Measurements from ENCODE around the gene SLC11A2. TPM values are rescaled to one million over a fixed set of nuclear protein-coding genes. Genes with fewer than 3 reads are reported as not detected.

Gene SLC11A2
- polyA plus RNA-seq, 1 donor (not counting 4 experiments of a cell fraction or from before 2014, with no cell fraction given), result 38.9 TPM

- Histone ChIP-seq H3K9me1 (ENCODE audit: control insufficient read depth, extremely low read depth, insufficient read depth, low read length) (no peaks in the 10 kb centered on the region), H3K79me2 (ENCODE audit: control insufficient read depth, insufficient read depth, low read length) (no peaks in the 10 kb centered on the region), H3K27me3 (ENCODE audit: control insufficient read depth, extremely low read depth, insufficient read depth, low read length) (no peaks in the 10 kb centered on the region), H3K9me3 (ENCODE audit: control insufficient read depth, low read depth, low read length) (no peaks in the 10 kb centered on the region), H4K20me1 (ENCODE audit: control insufficient read depth, extremely low read depth, insufficient read depth, low read length) (no peaks in the 10 kb centered on the region), H3K4me2 (ENCODE audit: control insufficient read depth, extremely low read depth, insufficient read depth, low read depth, low read length) (no peak overlapping the region), H2AFZ (ENCODE audit: control insufficient read depth, low read length) (no peak overlapping the region), H3K36me3 (ENCODE audit: control insufficient read depth in 2 of 2, extremely low read depth in 1 of 2, insufficient read depth in 2 of 2, low read length in 2 of 2) (peaks cover 9 to 12% of the 10 kb centered on the region in 2 experiments), H3K9ac (ENCODE audit: control insufficient read depth, extremely low read depth, insufficient read depth, low read length) (no peak overlapping the region), H3K4me1 (ENCODE audit: control insufficient read depth, extremely low read depth, insufficient read depth, low read length) (peaks cover 11% of the 10 kb centered on the region), H3K27ac (ENCODE audit: control insufficient read depth, insufficient read depth, low read length) (no peak overlapping the region), H3K4me3 (ENCODE audit: control insufficient read depth in 2 of 3, extremely low read depth in 1 of 3, insufficient read depth in 2 of 3, low read depth in 1 of 3, low read length in 3 of 3) (no peak overlapping the region)
- TF ChIP-seq CTCF (optimal IDR thresholded peaks at IDR 0.05 in 1 of 3, IDR thresholded peaks at IDR 0.05 in 1 of 3, conservative IDR thresholded peaks at IDR 0.05 in 1 of 3; ENCODE audit: extremely low read depth in 1 of 3, insufficient read depth in 2 of 3, low read length in 3 of 3) (peak in 1 of 3 experiments; percentile 19), EZH2 (IDR thresholded peaks at IDR 0.05; ENCODE audit: low read length) (no peak)
- FAIRE-seq, result no peak
- dilution Hi-C loops (cut with MboI; ENCODE audit: extremely low pct_ligation_motif_present, low sequenced_read_pairs), result no loop called here
- no peak for DNase-seq (ENCODE audit: low read depth, low spot score)
Measured at GRCh38 chr12:51000245-51000644, 25.9 kb downstream of the SLC11A2 start.

- H3K4me1 ChIP-seq (ENCODE audit: control insufficient read depth, extremely low read depth, insufficient read depth, low read length), result peaks cover 12% of the 10 kb centered on the region
- no peaks in the 10 kb centered on the region for H3K9me1 ChIP-seq (ENCODE audit: control insufficient read depth, extremely low read depth, insufficient read depth, low read length)
- no peak for TF ChIP-seq EZH2 (IDR thresholded peaks at IDR 0.05; ENCODE audit: low read length)
- no peak for TF ChIP-seq CTCF (optimal IDR thresholded peaks at IDR 0.05 in 1 of 3, IDR thresholded peaks at IDR 0.05 in 1 of 3, conservative IDR thresholded peaks at IDR 0.05 in 1 of 3; ENCODE audit: extremely low read depth in 1 of 3, insufficient read depth in 2 of 3, low read length in 3 of 3)
- peaks cover 9% of the 10 kb centered on the region in 2 experiments for H3K36me3 ChIP-seq (ENCODE audit: control insufficient read depth in 2 of 2, extremely low read depth in 1 of 2, insufficient read depth in 2 of 2, low read length in 2 of 2)
- H3K79me2 ChIP-seq (ENCODE audit: control insufficient read depth, insufficient read depth, low read length), result no peaks in the 10 kb centered on the region
- H3K4me3 ChIP-seq (ENCODE audit: control insufficient read depth in 2 of 3, extremely low read depth in 1 of 3, insufficient read depth in 2 of 3, low read depth in 1 of 3, low read length in 3 of 3), result no peak overlapping the region
- H3K9me3 ChIP-seq (ENCODE audit: control insufficient read depth, low read depth, low read length), result no peaks in the 10 kb centered on the region
- H4K20me1 ChIP-seq (ENCODE audit: control insufficient read depth, extremely low read depth, insufficient read depth, low read length), result no peaks in the 10 kb centered on the region
- FAIRE-seq (no peak), DNase-seq (ENCODE audit: low read depth, low spot score) (no peak)
- dilution Hi-C loops (cut with MboI; ENCODE audit: extremely low pct_ligation_motif_present, low sequenced_read_pairs), result no loop called here
- no peaks in the 10 kb centered on the region for H3K27me3 ChIP-seq (ENCODE audit: control insufficient read depth, extremely low read depth, insufficient read depth, low read length)
- H3K4me2 ChIP-seq (ENCODE audit: control insufficient read depth, extremely low read depth, insufficient read depth, low read depth, low read length), result no peak overlapping the region
- H3K27ac ChIP-seq (ENCODE audit: control insufficient read depth, insufficient read depth, low read length), result no peak overlapping the region
- H3K9ac ChIP-seq (ENCODE audit: control insufficient read depth, extremely low read depth, insufficient read depth, low read length), result no peak overlapping the region
- no peak overlapping the region for H2AFZ ChIP-seq (ENCODE audit: control insufficient read depth, low read length)
Measured at GRCh38 chr12:50999093-50999492, 27.1 kb downstream of the SLC11A2 start.
